ENCODE results near the gene INHBA.

DNA sequence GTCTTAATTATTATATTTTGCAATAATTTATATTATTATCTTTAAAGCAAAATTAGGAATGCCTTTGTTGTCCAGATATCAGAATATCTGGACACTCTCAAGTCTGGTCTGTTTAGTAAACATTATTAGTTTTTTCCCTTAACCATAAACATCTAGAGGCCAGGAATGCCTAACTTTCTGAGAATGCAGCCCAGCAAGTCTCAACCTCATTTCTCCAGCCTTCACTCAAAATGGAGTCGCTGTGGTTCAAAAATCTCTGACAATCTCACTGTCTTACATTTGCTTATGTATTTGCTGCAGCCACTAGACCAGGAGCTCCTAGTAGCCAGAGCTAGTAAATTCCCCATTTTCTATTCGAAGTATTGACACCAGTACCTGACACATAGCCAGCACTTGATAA lies 49.7 kb upstream of the INHBA start:
- TF ChIP-seq CTCF (IDR thresholded peaks at IDR 0.05; ENCODE audit: insufficient read depth, low read depth, low read length) (no peak), EZH2 (IDR thresholded peaks at IDR 0.05; ENCODE audit: insufficient read depth, low read length) (no peak)
